Skin epidermis (tissue), 12 donors: Measurements from ENCODE around the gene SOS2.
"Not testable (repeated sequence)": the region's sequence is repeated elsewhere in the genome, so short reads cannot be mapped to it uniquely, and the experiment has no call there.

Source experiments
- H3K27ac ChIP-seq, 21 experiments: fragments of 200-600 bp; sonication (generic) in 11 of 21; one replicate each; pipeline ENCODE4 v1.5.0; 2020; ENCODE audit warnings: mild to moderate bottlenecking in 3 of 21, inconsistent platforms in 2 of 21, moderate library complexity in 2 of 21
- H3K4me3 ChIP-seq, 7 experiments: fragments of 200-600 bp; sonication (generic) in 2 of 7; one replicate each; pipeline ENCODE4 v1.5.0; 2020; ENCODE audit warnings: inconsistent platforms in 2 of 7, mild to moderate bottlenecking in 2 of 7, moderate library complexity in 1 of 7

SOS2 gene

DNA sequence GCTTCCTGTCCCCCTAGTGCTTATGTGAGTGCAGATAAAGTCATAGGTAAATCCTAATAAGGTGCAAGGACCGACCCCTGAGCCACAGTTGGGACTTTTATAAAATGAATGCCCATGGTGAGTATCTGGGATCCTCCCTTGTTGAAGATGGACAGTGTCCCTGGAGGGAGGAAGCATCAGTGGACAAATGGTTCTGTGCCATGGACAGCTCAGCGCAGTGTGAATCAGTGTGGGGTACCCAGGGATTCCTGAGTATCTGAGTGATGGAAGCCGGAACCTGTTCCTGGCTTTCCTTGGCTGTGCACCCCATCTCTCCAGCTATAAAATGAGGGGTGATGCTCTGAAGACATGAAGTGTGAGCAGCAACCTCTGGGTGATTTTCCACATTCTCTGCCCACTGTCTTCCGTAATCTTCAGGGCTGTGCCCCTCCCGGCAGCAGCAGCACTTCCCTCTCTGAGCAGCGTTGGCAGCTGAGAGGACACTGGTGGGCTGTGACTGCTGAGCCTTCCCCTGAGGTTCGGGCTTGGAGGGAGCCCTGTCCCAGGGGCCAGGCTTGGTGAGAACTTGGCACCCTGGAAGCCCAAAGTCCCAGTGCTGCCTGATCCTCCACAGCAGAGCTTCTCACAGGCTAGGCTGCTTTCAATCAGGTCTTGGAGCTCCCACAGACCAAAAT, 140.0 kb downstream of the SOS2 start:
- H3K27ac ChIP-seq = peak overlapping the region in 3 of 21 experiments; percentile 11 to 46 (median 45)
- H3K4me3 ChIP-seq = no peak overlapping the region

DNA sequence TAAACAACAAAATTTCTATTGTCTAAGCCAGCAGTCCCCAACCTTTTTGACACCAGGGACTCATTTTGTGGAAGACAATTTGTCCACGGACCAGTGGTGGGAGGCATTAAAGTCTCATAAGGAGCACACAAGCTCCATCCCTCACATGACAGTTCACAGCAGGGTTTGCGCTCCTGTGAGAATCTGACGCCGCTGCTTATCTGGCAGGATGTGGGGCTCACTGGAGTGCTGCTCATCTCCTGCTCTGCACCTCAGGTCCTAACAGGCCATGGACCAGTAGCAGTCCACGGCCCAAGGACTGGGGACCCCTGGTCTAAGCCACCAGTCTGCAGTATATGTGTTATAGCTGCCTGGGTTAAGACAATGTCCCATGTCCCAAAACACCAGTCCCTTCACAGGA, 142.2 kb downstream of the SOS2 start:
- no peak overlapping the region for H3K4me3 ChIP-seq
- no peak overlapping the region for H3K27ac ChIP-seq

DNA sequence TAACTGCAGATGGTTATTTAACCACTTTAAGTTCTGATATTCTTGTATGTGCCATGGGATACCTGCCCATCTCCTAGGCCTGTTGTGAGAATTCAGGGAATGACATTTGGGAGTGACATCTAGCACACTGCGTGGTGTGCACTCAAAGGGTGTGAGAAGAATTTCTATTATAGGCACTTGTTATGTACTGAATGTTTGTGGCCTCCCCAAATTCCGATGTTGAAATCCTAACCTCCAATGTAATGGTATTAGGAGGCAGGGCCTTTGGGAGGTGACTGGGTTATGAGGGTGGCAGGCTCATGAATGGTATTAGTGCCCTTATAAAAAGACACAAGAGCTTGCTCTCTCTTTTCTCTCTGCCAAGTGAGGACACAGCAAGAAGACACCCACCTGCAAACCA, 142.6 kb downstream of the SOS2 start:
- Histone ChIP-seq H3K4me3 (no peak overlapping the region), H3K27ac (peak overlapping the region in 2 of 21 experiments; percentile 49 to 99)

DNA sequence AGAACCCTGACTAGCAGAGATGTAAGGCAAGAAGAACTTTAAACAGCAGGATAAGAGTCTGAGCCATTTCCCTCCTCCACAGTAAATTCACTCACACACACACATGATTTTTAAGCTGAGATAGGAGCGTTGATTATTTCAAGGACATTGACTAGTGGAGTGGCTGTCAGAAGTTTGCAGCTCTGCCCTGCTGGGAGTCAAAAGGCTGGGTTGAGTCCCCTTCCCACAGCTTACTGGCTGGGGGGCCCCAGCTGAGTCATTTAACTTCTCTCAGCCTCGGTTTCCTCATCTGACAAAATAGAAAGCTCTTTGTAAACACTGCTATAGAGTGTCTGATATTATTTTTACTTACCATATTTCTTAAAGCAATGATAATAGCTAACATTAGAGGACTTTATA, 143.3 kb downstream of the SOS2 start:
- Histone ChIP-seq H3K4me3 (no peak overlapping the region), H3K27ac (peak overlapping the region in 4 of 21 experiments; percentile 49 to 99 (median 66))

DNA sequence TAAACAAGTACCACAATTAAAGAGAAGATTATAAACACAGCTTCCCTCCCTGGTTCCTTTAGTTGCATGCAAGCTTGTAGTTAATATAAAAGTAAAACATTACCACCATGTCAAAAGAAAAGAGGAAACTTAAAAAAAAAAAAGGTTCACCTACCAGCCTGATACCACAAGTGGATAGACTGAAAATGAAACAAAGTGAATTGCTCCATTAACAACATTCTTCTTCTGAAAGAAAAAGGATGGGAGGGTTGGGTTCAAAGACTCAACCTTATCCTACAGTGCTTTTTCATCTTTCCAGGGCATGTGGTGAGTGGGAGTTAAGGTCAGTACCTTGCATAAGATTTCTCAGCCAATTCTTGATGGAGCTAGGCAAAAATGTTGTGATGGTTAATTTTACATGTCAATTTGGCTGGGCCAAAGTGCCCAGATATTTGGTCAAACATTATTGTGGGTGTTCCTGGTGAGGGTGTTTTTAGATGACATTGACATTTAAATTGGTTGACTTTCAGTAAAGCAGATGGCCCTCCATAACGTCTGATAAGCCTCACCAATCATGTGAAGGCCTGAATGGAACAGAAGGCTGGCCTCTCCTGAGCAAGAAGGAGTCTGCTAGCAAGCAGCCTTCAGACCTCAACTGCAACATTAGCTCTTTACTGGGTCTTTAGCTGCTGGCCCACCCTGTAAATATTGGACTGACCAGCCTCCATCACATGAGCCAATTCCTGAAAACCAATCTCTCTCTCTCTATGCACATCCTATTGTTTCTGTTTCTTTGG, 143.8 kb downstream of the SOS2 start:
- H3K4me3 ChIP-seq = no peak overlapping the region
- peak overlapping the region in 6 of 21 experiments; percentile 1 to 99 (median 54) for H3K27ac ChIP-seq

DNA sequence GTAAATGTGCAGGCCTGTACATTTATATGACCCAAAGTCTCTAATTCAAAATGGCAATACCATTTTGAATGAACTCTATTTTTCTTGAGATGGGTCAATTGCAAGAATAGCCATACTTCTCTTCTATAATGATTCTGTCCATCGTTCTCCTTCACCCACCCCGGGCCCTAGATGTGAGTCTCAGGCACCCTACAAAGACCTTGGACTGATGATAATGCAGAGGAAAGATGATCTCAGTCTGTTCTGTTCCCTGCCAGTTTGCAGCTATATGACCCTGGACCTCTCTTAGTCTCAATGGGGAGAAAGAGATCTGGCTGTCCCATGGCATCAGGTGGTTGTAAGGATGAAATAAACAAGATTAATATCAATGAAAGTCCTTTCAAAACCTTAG, 145.1 kb downstream of the SOS2 start:
- no peak overlapping the region for H3K4me3 ChIP-seq

DNA sequence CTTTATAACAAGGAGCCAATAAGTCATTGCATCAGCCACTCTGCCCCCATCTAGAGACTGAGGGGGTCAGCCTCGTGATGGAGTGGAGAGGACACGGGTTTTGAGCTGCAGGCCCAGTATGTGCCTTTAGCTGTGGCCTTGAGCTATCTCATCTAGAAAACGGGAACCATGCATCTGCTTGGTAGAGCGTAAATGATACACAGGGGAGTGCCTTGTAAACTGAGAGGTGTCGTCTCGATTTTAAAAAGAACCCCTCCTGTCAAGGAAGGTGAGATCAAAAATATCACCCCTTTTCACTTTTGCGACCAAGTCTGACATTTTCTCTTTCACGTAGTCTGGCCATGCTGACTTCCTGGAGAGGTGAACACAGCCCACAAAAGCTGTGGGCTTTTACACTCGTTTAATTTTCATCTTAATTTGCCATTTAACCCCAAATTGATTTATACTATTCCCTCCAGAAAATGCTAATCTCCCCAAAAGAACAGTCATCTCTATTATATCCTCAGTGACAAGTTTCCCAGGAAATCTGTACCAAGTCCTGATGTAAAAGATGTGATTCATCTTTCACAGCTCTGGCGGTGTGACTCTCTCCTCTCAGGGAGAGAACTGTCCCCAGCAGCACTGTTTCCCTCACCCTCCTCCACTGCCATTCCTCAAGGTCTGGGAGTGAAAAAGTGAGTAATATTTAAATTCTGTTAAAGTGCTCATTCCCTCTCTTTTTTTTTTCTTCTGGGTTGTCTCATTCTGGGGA, 145.6 kb downstream of the SOS2 start:
- Histone ChIP-seq H3K4me3 (no peak overlapping the region), H3K27ac (peak overlapping the region in 13 of 21 experiments; percentile 2 to 99 (median 76))

More for the DNA sequence above, 145.1 kb downstream of the SOS2 start:
- H3K27ac ChIP-seq = peak overlapping the region in 9 of 21 experiments; percentile 27 to 99 (median 91)

DNA sequence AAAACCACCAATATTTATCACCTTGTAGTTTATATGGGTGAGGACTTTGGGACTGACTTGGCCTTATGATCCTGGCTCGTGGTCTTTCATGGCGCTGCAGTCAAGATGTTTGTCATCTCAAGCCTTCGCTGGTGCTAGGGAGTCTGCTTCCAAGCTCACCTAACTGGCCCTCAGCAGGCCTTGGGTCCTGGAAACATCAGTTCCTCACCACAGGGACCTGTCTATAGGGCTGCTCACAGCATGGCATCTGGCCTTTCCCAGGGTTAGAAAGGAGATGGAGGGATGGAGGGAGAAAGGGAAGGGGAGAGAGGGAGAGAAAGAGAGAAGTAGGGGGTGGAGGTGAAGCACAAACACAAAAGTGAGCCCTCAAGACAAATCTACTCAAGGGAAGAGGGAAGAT, 146.7 kb downstream of the SOS2 start:
- Histone ChIP-seq H3K27ac (peak overlapping the region in 10 of 21 experiments; percentile 1 to 99 (median 92)), H3K4me3 (no peak overlapping the region)

DNA sequence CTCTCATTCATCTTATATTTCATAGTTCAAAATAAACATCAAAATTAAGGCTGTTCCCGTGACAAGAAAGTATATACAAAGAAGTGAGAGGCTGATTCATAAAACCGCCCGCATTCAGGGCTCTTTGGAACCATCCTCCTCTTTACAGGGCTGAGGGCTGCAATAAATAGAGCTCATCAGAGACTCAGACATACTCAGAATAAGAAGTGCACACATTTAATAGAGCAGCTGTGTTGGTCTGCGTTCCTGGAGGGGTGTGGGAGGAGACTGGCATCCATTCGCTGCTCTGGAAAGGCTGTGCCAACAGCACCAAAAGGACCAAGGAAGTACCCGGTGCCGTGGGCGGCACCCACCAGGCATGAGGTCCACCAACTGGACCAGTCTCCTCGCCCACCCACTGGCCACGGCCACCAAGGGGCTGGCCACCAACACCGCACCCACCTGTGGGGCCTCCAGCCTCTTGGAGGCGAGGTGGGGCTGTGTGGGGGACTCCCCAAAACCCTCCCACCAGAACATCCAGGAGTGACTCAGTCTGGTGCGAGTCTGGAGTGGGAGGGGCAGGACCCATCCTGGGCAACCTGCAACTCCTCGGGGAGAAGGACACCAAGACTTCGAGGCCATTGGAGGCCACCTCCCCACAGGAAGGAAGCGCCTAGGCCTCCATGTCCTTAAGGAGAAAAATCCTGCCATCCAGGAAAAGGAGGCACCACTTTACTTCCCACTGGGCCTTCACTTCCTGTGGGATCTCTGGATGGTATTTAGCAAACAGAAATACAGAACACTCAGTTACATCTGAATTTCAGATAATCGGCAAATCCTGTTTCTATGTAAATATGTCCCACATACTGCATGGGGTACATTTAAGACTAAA, 147.7 kb downstream of the SOS2 start:
- Histone ChIP-seq H3K27ac (peak overlapping the region in 20 of 21 experiments; percentile 63 to 99 (median 86)), H3K4me3 (no peak overlapping the region)

DNA sequence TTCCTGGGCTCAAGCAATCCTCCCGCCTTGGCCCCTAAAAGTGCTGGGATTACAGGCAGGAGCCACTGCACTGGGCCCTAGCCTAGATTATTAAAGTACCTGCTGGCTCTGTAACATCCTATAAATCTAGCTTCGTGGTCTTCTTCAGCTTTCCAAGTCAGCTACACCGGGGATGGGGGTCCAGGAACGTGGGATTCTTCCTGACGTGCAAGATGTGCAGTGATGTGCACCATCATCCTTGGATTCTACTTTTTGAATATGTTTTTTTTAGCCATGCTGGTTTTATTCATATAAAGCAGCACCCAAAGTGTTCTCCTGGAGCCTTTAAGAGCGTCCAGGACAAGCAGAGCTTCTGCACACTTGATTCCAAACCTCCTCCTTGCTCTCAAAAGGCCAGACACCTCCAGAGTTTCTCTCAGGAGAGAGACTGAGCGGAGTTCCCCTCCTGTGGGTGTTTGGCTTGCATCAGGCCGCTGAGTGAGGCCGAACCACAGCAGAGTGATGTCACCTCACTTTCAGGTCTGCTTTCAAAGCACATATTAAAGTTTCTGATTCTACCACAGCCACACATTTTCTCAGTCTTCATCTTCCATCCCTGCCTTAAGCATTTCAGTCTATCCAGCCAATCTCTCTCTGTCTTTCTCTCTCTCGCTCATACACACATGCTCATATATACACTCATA, 148.5 kb downstream of the SOS2 start:
- Histone ChIP-seq H3K4me3 (no peak overlapping the region), H3K27ac (peak overlapping the region in 20 of 21 experiments; percentile 53 to 99 (median 86))

DNA sequence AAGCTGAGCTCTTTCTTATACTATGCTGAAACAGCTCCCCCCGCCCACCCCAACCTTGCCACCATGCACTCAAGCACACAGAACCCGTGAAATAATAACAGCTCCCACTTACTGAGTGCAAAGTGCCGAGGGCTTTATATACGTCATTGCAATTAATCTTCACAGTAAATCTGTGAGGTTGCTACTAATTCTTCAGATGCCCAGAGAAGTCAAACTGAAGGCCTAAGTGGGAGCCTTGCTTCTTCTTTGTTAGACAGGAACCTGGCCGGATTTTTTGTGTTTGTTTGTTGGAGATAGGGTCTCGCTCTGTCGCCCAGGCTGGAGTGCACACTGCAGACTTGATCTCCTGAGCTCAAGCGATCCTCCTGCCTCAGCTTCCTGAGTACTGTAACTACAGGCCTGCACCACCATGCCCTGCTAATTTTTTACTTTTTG, 149.1 kb downstream of the SOS2 start:
- Histone ChIP-seq H3K27ac (peak overlapping the region in 20 of 21 experiments; percentile 53 to 99 (median 84)), H3K4me3 (no peak overlapping the region)

DNA sequence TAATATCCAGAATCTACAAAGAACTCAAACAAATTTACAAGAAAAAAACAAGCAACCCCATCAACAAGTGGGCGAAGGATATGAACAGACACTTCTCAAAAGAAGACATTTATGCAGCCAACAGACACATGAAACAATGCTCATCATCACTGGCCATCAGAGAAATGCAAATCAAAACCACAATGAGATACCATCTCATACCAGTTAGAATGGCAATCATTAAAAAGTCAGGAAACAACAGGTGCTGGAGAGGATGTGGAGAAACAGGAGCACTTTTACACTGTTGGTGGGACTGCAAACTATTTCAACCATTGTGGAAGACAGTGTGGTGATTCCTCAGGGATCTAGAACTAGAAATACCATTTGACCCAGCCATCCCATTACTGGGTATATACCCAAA, 152.3 kb downstream of the SOS2 start:
- not testable (repeated sequence) for H3K4me3 ChIP-seq, H3K27ac ChIP-seq

DNA sequence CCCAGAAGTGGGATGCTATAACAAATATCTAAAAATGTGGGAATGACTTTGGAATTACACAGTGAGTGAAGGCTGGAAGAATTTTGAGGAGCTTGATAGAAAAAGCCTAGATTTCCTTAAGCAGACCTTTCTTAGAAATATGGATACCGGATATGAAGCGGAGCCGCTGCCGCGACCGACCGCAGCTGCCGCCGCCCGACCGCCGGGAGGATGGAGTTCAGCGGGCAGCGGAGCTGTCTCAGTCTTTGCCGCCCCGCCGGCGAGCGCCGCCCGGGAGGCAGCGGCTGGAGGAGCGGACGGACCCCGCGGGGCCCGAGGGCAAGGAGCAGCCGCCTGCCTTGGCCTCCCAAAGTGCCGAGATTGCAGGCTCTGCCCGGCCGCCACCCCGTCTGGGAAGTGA, 157.7 kb downstream of the SOS2 start:
- H3K4me3 ChIP-seq, H3K27ac ChIP-seq: not testable (repeated sequence)

DNA sequence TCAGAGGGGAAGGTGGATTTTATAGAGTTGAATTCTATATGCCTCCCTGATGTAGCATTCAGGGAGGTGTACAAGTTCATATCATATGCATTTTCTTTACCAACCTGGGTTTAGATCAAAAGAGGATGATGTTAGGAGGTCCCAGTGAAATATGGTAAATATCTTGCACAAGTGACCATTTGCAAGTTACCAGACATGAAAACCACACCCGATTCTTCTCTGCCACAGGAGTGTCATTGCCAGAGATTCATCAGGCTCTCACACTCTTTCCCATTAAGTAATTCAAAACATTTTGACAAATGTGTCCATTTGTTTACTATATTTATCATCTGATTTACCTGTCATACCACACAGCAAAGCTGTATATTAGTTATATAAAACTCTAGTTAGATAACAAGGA, 159.0 kb downstream of the SOS2 start:
- H3K27ac ChIP-seq = peak overlapping the region in 1 of 21 experiments; percentile 26
- no peak overlapping the region for H3K4me3 ChIP-seq

DNA sequence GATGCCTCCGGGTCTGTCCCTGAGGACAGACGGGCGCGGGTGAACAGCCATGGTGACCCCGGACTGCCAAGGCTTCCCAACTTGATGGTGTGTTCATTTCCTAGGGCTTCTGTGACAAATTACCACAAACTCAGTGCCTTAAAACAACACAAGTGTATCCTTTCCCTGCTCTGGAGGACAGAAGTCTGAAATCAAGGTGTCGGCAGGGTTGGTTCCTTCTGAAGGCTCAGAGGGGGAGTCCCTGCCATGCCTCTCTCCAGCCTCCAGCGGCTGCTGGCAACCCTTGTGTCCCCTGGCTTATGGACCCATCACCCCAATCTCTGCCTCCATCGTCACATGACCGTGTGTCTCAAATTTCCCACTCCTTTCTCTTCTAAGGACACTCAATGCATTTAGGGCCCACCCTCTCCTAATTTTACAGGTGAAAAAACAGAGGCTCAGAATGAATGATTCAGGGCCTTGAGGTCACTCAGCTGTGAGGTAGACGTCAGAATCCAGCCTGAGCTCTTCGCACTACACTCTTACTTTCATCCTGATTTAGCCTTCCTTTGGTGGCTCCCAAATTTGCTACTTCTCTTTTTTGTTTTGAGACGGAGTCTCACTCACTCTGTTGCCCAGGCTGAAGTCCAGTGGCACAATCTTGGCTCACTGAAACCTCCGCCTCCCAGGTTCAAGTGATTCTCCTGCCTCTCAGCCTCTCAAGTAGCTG, 160.4 kb downstream of the SOS2 start:
- Histone ChIP-seq H3K27ac (peak overlapping the region in 1 of 21 experiments; percentile 26), H3K4me3 (no peak overlapping the region)

DNA sequence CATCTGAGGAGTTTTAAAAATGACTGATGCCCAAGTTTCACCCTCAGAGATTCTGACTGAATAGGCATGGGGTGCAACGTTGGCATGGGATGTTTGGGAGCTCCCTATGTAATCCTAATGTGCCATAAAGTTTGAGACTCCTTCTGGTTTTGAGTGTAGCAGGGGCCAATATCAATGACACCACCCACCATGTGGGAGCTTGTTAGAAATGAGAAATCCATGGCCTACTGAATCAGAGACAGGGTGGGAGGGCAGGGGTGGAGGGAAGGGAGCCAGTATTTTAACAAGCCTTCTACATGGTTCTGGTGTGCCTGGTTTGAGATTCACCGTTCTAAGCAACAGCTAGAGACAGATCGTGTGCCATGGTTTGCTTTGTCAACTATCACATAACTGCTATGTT, 161.1 kb downstream of the SOS2 start:
- H3K27ac ChIP-seq = no peak overlapping the region
- H3K4me3 ChIP-seq = no peak overlapping the region

DNA sequence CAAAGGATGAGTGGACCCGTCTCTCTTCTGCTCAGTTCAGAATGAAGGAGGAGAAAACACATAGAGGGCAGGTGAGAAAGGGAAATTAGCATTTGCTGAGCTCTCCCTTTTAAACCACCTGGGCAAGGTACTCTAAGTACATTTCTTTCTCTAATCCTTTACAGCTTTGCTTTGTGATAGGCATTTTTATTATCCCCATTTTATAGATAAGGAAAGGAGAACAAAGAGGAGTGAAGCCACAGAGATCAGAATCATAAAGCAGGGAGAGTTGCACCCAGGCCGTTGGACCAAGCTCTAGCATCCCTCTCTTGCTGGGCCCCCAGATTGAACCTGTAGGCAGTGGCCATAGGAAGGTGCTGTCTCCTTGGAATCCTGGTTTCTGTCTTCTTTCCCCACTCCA, 162.1 kb downstream of the SOS2 start:
- no peak overlapping the region for H3K27ac ChIP-seq
- H3K4me3 ChIP-seq = no peak overlapping the region

DNA sequence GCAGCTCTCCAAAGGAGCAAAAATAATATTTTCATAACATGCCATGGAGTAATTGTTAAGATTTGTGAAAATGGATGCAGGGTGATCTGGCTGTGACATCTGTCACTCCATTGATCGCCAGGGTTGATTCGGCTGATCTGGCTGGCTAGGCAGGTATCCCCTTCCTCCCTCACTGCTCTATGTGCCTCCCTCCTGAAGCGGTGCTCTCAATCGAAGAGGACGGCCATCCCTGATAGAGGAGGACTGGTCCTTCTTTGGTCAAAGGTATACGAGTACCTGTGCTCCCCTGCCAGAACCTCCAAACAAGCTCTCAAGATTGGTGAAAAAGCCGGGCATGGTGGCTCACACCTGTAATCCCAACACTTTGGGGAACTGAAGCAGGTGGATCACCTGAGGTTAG, 162.9 kb downstream of the SOS2 start:
- Histone ChIP-seq H3K27ac (no peak overlapping the region), H3K4me3 (no peak overlapping the region)
